HEK293 (cell line): ENCODE data around the gene BRCA1.

Experiments
- CTCF ChIA-PET: fragments of 350-600 bp; formaldehyde crosslinking; extraction: SDS; loops from one replicate; lab custom pipeline; 2021; ENCODE audit warnings: antibody characterized with exemption; lab: Yijun Ruan, JAX
- POLR2A ChIA-PET: fragments of 300-600 bp; formaldehyde crosslinking; extraction: SDS; loops from one replicate; lab custom pipeline; 2020; ENCODE audit warnings: antibody characterized with exemption, inconsistent platforms; lab: Yijun Ruan, JAX
- H3K27ac ChIP-seq: fragments of 200-500 bp; sonication (Bioruptor generic); 2 replicates; pipeline ENCODE4 v1.5.1; 2014; ENCODE audit warnings: low read depth, low read length, control low read depth, inconsistent platforms; ENCODE audit errors: extremely low read depth
- H3K36me3 ChIP-seq, 2 experiments: fragments of 200-500 bp in 1 of 2; sonication (Bioruptor generic) in 1 of 2; 1 replicate in 1 of 2; 2 replicates in 1 of 2; pipeline ENCODE4 v1.5.1; 2014 to 2017; ENCODE audit warnings: inconsistent platforms in 2 of 2, low read length in 2 of 2; ENCODE audit not compliant: control insufficient read depth in 2 of 2, insufficient read depth in 1 of 2
- H3K4me1 ChIP-seq: fragments of 200-500 bp; sonication (Bioruptor generic); 2 replicates; pipeline ENCODE4 v1.5.1; 2014; ENCODE audit warnings: mild to moderate bottlenecking, low read length, inconsistent platforms; ENCODE audit not compliant: control insufficient read depth, insufficient read depth
- H3K4me3 ChIP-seq: 2 replicates; pipeline ENCODE4 v1.5.1; 2011; ENCODE audit warnings: low read depth, mild to moderate bottlenecking, control low read depth, low read length, moderate library complexity
- H3K9me3 ChIP-seq: fragments of 200-500 bp; sonication (Bioruptor generic); 2 replicates; pipeline ENCODE4 v1.5.1; 2014; ENCODE audit warnings: low read depth, low read length, inconsistent platforms; ENCODE audit not compliant: control insufficient read depth, insufficient read depth
- FEZF1 ChIP-seq: fragments of 450-650 bp; formaldehyde crosslinking; IDR thresholded peaks from 2 replicates; pipeline ENCODE4 v1.5.1; 2016; ENCODE audit warnings: missing biosample characterization, missing genetic modification characterization
- HOXA7 ChIP-seq: sonication (generic); formaldehyde crosslinking; IDR thresholded peaks from 2 replicates; pipeline ENCODE4 v1.8.1; 2022; ENCODE audit warnings: missing genetic modification reagents, borderline replicate concordance
- IKZF3 ChIP-seq: fragments of 450-650 bp; IDR thresholded peaks from 2 replicates; pipeline ENCODE4 v1.5.0; 2018; ENCODE audit warnings: missing biosample characterization, mild to moderate bottlenecking, missing genetic modification characterization, moderate library complexity
- MEIS1 ChIP-seq: sonication (generic); formaldehyde crosslinking; IDR thresholded peaks from 2 replicates; pipeline ENCODE4 v1.8.1; 2022; ENCODE audit warnings: missing genetic modification reagents, mild to moderate bottlenecking, borderline replicate concordance
- PRDM1 ChIP-seq: fragments of 450-650 bp; formaldehyde crosslinking; IDR thresholded peaks from 2 replicates; pipeline ENCODE4; 2016; ENCODE audit warnings: missing biosample characterization, missing genetic modification characterization
- SCRT1 ChIP-seq: fragments of 450-650 bp; formaldehyde crosslinking; IDR thresholded peaks from 2 replicates; pipeline ENCODE4 v1.5.1; 2016; ENCODE audit warnings: missing biosample characterization, missing genetic modification characterization, borderline replicate concordance
- SETDB1 ChIP-seq: IDR thresholded peaks from one replicate; pipeline ENCODE4 v1.6.1; 2017; ENCODE audit warnings: mild to moderate bottlenecking, low read length, moderate library complexity, mixed read lengths; ENCODE audit not compliant: insufficient read length
- YY1 ChIP-seq: fragments of 450-650 bp; formaldehyde crosslinking; IDR thresholded peaks from 2 replicates; pipeline ENCODE4 v1.5.1; 2018; ENCODE audit warnings: missing biosample characterization, missing genetic modification characterization
- ZIC2 ChIP-seq: fragments of 450-650 bp; formaldehyde crosslinking; IDR thresholded peaks from 2 replicates; pipeline ENCODE4 v1.5.1; 2016; ENCODE audit warnings: missing biosample characterization, missing genetic modification characterization
- ZNF175 ChIP-seq: fragments of 450-650 bp; formaldehyde crosslinking; IDR thresholded peaks from 2 replicates; pipeline ENCODE4 v1.5.1; 2016; ENCODE audit warnings: missing biosample characterization, missing genetic modification characterization
- ZNF266 ChIP-seq: fragments of 450-650 bp; formaldehyde crosslinking; IDR thresholded peaks from 2 replicates; pipeline ENCODE4 v1.5.1; 2016; ENCODE audit warnings: missing biosample characterization, missing genetic modification characterization, low read depth
- ZNF274 ChIP-seq, 2 experiments: fragments of 200-500 bp in 1 of 2; fragments of 450-650 bp in 1 of 2; sonication (Bioruptor generic) in 1 of 2; formaldehyde crosslinking in 1 of 2; IDR thresholded peaks; 2 replicates each; pipeline versions ENCODE4 v1.5.1 to v1.6.1; 2014 to 2016; ENCODE audit warnings: borderline replicate concordance in 1 of 2, inconsistent platforms in 1 of 2, low read length in 1 of 2, missing biosample characterization in 1 of 2, missing genetic modification characterization in 1 of 2
- ZNF324 ChIP-seq: fragments of 450-650 bp; formaldehyde crosslinking; IDR thresholded peaks from 2 replicates; pipeline ENCODE4 v1.5.1; 2016; ENCODE audit warnings: missing biosample characterization, missing genetic modification characterization
- ZNF362 ChIP-seq: fragments of 450-650 bp; formaldehyde crosslinking; IDR thresholded peaks from 2 replicates; pipeline ENCODE4 v1.5.1; 2016; ENCODE audit warnings: missing biosample characterization, missing genetic modification characterization
- ZNF366 ChIP-seq: fragments of 450-650 bp; formaldehyde crosslinking; conservative IDR thresholded peaks from 2 replicates; pipeline ENCODE4 v1.5.1; 2016; ENCODE audit warnings: missing biosample characterization, missing genetic modification characterization
- ZNF423 ChIP-seq: fragments of 450-650 bp; formaldehyde crosslinking; IDR thresholded peaks from 2 replicates; pipeline ENCODE4 v1.5.1; 2016; ENCODE audit warnings: missing biosample characterization, missing genetic modification characterization
- ZNF433 ChIP-seq: fragments of 450-650 bp; formaldehyde crosslinking; IDR thresholded peaks from 2 replicates; pipeline ENCODE4 v1.5.1; 2016; ENCODE audit warnings: missing biosample characterization, missing genetic modification characterization, low read depth
- ZNF488 ChIP-seq: fragments of 450-650 bp; formaldehyde crosslinking; IDR thresholded peaks from 2 replicates; pipeline ENCODE4 v1.5.1; 2016; ENCODE audit warnings: missing biosample characterization, missing genetic modification characterization
- ZNF513 ChIP-seq: fragments of 450-650 bp; IDR thresholded peaks from 2 replicates; pipeline ENCODE4 v1.5.1; 2018; ENCODE audit warnings: missing biosample characterization, missing genetic modification characterization
- ZNF707 ChIP-seq: fragments of 450-650 bp; formaldehyde crosslinking; IDR thresholded peaks from 2 replicates; pipeline ENCODE4 v1.5.1; 2016; ENCODE audit warnings: missing biosample characterization, missing genetic modification characterization
- ZNF776 ChIP-seq: fragments of 450-650 bp; formaldehyde crosslinking; IDR thresholded peaks from 2 replicates; pipeline ENCODE4 v1.5.0; 2017; ENCODE audit warnings: missing biosample characterization, missing genetic modification characterization, borderline replicate concordance
- ZNF785 ChIP-seq: fragments of 450-650 bp; formaldehyde crosslinking; IDR thresholded peaks from 2 replicates; pipeline ENCODE4 v1.5.1; 2016; ENCODE audit warnings: missing biosample characterization, missing genetic modification characterization
- ZNF792 ChIP-seq: fragments of 450-650 bp; formaldehyde crosslinking; IDR thresholded peaks from 2 replicates; pipeline ENCODE4 v1.5.1; 2016; ENCODE audit warnings: missing biosample characterization, missing genetic modification characterization

Gene BRCA1

DNA sequence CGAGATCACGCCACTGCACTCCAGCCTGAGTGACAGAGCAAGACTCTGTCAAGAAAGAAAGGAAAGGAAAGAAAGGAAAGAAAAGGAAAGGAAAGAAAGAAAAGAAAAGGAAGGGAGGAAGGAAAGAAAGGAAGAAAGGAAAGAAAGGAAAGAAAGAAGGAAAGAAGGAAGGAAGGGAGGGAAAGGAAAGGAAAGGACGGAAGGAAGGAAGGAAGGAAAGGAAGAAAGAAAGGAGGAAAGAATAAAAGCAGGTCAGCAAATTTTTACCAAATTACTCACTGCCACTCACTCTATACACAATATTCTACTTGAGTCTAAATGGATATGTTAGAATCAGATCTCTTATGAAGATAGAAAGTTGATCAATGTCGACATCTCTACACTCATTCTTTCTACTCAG is 50.3 kb downstream of the BRCA1 start:
- POLR2A ChIA-PET = no interaction called here
- no peaks in the 10 kb centered on the region for H3K9me3 ChIP-seq
- H3K4me1 ChIP-seq = no peaks in the 10 kb centered on the region
- H3K27ac ChIP-seq = no peak overlapping the region
- CTCF ChIA-PET = interaction anchor here (0.5 kb wide), 1 partner anchor 241 kb away, joined by 3 read pairs; no protein-coding TSS in a partner anchor
- peaks cover 57 to 76% of the 10 kb centered on the region in 2 experiments for H3K36me3 ChIP-seq
- TF ChIP-seq FEZF1 (tag by site-specific recombination) = no peak
- no peak for TF ChIP-seq ZNF513 (tag by site-specific recombination)
- no peak for TF ChIP-seq SCRT1 (tag by site-specific recombination)
- no peak for TF ChIP-seq ZNF785
- peak; percentile 97 for TF ChIP-seq ZNF366 (tag by site-specific recombination)
- no peak for TF ChIP-seq IKZF3 (tag by site-specific recombination)
- no peak for TF ChIP-seq ZNF792
- peak; percentile 99 for TF ChIP-seq PRDM1 (tag by site-specific recombination)
- TF ChIP-seq ZNF175 (tag by site-specific recombination) = no peak
- no peak for TF ChIP-seq ZNF488 (tag by site-specific recombination)
- TF ChIP-seq ZIC2 (tag by site-specific recombination) = no peak
- TF ChIP-seq, all 188 proteins: peak for 2
- H3K4me3 ChIP-seq = no peak overlapping the region

- Histone ChIP-seq H3K36me3 (peaks cover 66 to 75% of the 10 kb centered on the region in 2 experiments), H3K4me1 (no peaks in the 10 kb centered on the region), H3K4me3 (no peak overlapping the region), H3K9me3 (no peaks in the 10 kb centered on the region), H3K27ac (no peak overlapping the region)
- ChIA-PET POLR2A (no interaction called here), CTCF (no interaction called here)
- TF ChIP-seq ZNF274 (IDR thresholded peaks at IDR 0.05; ENCODE audit: low read length) (no peak), ZNF274 (tag by site-specific recombination; IDR thresholded peaks at IDR 0.05; ENCODE audit: borderline replicate concordance) (no peak), ZNF707 (no peak), ZNF324 (tag by site-specific recombination) (no peak), ZNF433 (tag by site-specific recombination) (no peak), YY1 (tag by site-specific recombination) (no peak), ZIC2 (tag by site-specific recombination) (no peak), ZNF266 (no peak), SETDB1 (no peak), HOXA7 (CRISPR knock-in tag) (no peak), ZNF776 (tag by site-specific recombination) (no peak), ZNF423 (no peak), MEIS1 (CRISPR knock-in tag) (no peak), ZNF362 (no peak)
- TF ChIP-seq, all 188 proteins: peak for 0
These were observed 54.3 kb downstream of the BRCA1 start for GRCh38 chr17:43070872-43071271.
